GM18951 (cell line): ENCODE results near the gene ST3GAL4.
"Not testable (repeated sequence)": the region's sequence is repeated elsewhere in the genome, so short reads cannot be mapped to it uniquely, and the experiment has no call there.

Source experiments
- POLR2A ChIP-seq: IDR thresholded peaks from 4 replicates; pipeline ENCODE4 v1.6.1; 2011; ENCODE audit warnings: mild to moderate bottlenecking; ENCODE audit not compliant: insufficient read length, insufficient read depth; ENCODE audit errors: extremely low read depth
- in situ Hi-C: fragments of 300-500 bp; cut with MboI; formaldehyde crosslinking; loops from one replicate; pipeline ENCODE4 v1.12.0; 2022; ENCODE audit warnings: low sequenced_read_pairs, mixed read lengths, inconsistent platforms; ENCODE audit not compliant: unreplicated experiment

ST3GAL4 gene

DNA sequence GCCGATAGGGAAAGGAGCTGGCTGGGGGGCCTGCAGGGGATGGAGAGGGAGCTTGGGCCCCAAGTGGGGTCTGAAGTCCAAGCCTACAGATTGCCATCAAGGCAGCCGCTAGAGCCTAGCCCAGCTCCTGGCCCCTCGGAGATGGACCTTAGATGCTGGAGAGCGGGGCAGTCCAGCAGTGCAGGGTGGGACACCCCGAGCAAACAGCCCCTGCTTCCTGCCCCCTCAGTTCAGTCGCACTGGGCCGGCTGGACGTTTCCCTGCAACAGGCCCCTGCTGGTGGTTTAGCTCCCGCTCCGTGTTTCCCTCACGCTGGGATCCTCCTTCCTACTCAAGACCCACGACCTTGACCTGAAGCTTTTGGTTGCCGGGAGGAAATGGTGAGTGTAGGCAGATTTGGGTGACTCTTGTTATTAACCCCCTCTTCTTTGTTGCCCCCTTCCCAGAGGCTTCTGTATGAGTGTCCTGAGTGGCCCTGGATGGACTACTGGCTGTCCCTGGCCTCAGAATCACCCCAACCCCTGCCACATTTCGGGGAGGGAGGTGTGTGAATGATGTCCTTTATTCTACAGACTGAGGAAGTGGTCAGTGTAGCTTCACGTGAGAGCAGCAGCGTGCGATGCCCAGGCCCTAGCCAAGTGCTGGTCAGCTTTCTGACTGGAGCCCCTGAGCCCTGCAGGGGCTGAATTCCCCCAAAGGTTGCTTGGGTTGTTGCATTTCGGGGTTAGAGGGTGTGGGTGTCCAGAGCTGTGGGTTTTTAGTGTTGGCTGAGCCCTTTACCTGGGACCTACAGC lies 2.7 kb downstream of the ST3GAL4 start:
- no peak for TF ChIP-seq POLR2A
- in situ Hi-C loops = no loop called here

DNA sequence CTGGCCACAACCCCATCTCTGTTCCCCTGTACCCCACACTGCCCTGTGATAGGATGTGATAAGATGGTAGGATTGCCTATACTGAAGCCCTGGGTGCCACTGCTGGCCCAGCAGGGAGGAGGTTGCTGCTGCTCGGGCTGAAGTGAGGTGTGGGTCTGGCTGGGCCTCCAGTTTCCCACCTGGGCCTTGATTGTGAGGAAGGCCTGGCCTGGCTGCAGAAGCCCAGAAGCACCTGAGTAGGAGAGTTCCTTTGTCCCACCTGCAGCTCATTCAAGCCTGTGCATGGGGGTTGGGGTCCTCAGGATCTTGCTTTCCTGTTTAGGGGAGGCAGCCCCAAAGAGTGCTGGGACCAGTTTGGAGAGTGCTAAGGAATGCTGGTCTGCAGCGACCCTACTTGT lies 3.3 kb downstream of the ST3GAL4 start:
- no peak for TF ChIP-seq POLR2A
- in situ Hi-C loops = no loop called here

DNA sequence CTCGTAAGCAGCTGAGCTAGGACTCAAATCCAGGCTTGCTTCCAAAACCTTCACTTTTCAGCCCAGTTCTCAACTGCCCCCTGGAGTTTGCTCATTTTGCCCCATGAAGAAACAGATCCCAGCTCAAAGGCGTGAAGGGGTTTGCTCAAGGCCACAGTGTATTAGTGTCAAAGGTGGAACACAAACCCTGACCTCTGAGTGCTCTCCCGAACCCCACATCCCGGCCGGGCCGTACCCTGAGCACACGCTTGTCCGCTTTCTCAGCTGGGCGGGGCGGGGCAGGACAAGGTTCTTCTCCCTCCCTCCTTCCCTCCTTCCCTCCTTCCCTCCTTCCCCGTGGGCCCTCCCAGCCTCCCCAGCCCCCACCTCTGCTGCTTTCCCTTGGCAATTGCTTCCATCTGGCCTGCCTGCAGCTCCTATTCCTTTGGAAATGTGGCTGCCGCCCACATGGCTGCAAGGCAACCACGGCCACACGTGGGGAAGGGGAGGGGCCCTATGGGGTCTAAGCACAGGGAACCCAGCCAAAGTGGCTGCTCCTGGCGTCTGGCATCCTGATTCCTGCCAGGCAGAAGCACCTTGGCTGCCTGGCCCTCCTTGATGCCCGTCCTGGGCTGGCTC lies 4.1 kb downstream of the ST3GAL4 start:
- in situ Hi-C loops = no loop called here
- no peak for TF ChIP-seq POLR2A

DNA sequence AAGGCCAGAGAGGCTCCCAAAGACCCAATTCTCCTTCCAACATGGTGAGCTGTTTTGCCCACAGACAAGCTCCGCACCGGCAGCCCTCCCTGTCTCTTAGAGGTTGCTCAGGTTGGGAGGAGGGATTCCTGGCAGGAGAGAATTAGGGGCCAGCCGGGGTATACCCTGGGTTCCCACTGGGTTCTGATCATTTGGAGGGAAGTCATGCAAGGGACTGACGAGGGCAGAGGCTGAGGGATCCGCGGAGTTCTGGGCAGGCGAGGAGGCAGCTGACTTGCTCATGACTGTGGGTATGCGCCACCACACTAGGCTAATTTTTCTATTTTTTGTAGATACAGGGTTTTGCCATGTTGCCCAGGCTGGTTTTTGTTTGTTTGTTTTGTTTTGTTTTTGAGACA lies 4.6 kb downstream of the ST3GAL4 start:
- in situ Hi-C loops = no loop called here
- no peak for TF ChIP-seq POLR2A

DNA sequence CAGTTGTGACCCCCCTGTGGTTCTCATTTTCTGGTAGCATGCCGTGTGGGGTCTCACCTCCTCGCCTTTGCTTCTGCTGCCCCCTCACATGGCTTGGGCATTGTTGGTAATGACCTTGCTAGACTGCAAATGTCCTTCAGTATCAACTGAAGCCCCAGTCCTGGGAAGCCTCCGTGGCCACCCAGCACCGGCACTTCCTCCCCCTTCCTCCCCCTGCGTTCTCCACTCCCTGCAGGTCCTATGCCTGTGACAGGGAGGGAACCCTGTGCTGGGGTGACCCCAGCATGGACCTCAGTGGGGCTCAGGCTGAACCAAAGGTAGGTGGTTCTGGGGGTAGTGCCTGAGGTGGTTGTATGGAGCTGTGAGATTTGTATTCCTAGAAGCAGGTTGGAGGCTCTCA lies 5.9 kb downstream of the ST3GAL4 start:
- no peak for TF ChIP-seq POLR2A
- in situ Hi-C loops = no loop called here

DNA sequence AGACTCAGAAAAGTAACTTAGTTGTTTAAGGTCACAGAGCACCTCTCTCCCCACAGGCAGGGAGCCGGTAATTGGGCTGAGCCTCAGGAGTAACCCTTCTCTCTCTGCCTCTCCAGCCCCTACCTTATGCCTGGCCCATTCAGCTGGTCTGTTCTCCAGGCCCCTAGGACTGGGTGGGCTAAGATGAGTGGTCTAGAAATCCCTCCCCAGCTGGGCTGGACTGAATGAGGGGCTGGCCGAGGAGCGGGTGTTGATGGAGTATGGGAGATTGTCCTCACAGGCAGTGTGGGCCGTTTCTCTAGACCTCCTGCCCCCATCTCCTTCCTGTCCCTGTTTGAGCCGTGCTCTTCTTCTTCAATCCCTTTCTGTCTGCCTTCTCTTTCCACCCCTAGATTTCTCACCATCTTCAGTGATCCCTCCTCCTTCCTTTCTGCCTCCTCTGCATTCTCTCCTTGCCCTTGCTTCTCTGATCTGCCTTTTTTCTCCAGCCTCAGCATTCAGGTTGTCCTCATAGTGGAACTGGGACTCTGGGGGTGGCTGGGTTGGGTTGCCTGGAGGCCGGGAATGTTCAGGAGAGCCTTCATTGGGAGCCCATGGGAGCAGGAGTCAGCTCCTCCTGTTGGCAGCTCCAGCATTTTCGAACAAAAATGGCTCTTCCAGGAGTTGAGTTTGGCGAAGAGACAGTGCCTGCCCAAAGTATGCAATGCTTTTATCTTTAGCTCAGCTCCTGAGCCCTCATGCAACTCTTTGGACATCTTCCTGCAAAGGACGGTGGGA lies 7.6 kb downstream of the ST3GAL4 start:
- in situ Hi-C loops = no loop called here
- TF ChIP-seq POLR2A = no peak

DNA sequence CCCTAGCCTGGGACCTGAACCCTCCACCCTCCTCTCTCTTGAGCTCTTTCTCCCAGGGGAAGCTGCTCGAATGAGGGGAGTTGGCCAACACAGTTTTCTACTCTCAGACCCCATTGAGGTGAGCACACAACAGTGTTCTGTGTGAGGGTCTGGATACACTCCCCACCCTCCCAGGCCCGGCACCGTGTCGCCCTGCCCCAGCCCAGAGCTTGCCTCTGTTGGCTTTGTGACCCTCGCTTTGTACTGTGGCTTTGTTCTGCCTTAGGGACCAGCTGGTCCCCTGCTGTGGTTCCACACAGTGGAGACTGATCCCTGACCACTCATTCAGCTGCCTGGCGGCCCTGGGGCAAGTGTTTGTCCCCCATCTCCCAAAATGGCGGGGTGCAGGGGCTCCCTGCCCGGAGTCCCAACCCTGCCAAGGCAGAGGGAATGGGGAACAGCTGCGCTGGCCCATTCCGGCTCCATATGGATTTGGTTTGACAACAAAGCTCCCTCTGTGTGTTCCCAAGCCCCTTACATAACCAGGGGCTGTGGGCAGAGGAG lies 8.3 kb downstream of the ST3GAL4 start:
- in situ Hi-C loops = no loop called here
- no peak for TF ChIP-seq POLR2A

DNA sequence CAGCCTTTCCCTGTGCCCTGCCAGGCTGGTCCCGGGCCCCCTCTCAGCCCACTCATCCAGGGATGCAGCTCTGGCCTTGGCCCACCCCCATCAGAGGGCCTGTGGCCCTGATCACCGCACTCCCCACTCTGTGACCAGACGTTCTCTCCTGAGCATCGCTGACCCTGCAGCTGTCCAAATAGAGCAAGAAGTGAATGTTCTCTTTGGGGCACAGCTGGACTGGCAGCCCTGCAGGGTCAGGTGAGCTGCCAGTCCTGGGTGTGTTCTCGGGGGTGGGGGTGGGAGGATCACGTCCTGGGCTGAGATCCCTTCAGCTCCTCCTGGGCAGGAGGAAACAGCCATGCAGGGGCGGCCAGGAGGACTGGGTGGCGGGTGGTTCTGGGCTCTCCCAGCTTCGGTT lies 9.2 kb downstream of the ST3GAL4 start:
- in situ Hi-C loops = not testable (repeated sequence)

DNA sequence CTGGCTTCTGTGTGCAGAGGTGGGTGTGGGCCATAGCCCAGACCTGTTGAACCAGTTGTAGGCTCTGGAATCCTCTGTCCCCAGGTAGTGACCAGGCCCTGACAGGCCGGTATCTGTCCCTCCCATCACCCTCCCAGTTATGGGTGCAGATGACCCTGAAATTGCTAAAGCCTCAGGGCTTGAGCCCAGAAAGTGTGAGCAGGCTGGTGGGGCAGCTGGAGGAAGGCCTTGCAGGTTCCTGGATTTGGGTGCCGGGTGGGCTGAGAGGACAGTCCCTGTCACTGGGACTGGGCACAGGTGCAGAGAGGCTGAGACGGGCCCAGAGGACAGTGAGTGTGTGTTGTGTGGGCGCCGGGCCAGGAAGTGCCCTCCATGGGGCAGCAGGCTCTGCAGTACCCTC lies 10.0 kb downstream of the ST3GAL4 start:
- in situ Hi-C loops = not testable (repeated sequence)

DNA sequence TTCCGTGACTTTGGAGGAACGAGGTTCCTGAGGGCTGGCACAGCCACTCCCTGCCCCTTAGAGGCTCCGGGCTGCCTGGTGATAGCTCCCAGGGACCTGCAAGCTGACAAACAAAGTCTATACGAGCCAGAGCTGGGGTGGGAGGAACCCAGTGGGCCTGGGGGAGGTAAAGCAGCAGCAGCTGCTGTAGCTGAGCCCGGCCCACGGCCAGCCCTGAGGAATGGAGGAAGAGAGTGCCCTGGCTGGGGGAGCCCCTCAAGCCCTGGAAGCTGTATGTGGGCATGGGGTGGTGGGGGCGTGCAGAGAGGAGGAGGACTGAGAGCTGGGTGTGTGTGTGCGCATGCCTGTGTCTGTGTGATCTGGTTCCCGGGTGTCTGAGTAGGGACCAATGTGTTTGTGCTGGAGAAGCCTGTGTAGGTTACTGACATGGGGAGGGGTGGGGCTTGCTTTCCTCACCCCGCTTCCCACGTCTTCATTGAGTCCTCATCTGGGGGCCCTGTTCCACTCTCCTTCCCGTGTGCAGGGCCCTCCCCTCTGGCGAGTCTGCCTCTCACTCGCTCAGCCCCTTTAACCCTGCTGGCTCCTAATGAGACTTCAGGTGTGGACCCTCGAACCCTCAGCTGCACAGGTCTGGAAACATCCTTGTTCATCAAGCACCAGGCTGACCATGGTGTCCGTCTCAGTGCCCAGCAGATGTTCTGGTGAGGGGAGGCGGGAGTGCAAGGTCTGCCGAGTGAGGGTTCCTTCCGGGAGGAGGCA lies 10.8 kb downstream of the ST3GAL4 start:
- in situ Hi-C loops = no loop called here
- TF ChIP-seq POLR2A = no peak

DNA sequence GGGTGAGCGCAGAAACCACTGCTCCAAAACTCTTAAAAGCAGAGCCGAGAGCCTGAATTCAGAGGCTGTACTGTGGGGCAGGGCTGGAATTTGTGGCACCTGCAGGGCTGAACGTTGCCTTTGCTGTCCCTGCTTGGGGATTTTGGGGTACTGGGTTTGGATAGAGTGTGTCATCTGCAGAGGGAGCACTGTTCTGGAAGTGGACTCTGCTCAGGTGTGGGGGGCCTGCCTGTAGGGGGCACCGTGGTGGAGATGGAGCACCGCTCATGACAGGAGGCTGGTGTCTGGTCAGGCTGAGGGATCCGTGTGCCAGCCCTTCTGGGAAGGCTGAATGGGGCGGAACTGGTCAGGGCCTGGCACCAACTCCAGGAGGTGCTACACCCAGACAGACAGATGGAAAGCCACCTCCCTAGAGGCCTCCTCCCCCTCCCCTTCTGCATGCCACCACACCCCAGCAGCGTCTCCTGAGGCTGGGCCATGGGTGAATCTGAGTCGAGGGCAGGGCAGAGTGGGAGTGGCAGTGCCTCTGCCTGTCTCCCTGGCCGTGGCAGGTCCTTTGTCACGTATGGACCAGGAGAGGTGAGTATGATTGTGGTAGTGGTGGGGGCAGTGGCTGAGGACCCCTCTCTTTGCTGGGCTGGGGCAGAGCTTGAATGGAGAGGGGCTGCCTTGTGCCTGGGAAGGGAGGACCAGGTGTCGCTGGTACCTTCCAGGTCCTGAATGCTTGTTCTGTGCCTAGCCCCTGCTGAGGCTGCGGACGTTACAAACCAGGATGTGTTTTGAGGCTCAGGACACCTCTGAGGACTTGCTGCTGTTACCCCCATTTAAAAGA lies 11.6 kb downstream of the ST3GAL4 start:
- in situ Hi-C loops = not testable (repeated sequence)

DNA sequence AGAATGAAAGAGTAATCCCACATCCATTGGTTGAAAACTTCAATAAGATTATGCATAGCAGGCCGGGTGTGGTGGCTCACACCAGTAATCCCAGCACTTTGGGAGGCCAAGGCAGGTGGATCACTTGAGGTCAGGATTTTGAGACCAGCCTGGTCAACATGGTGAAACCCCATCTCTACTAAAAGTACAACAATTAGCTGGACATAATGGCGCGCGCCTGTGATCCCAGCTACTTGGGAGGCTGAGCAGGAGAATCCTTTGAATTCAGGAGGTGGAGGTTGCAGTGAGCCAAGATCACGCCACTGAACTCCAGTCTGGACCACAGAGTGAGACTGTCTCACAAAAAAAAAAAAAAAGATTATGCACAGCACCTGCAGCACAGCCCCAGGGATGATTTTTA lies 12.3 kb downstream of the ST3GAL4 start:
- in situ Hi-C loops = not testable (repeated sequence)

DNA sequence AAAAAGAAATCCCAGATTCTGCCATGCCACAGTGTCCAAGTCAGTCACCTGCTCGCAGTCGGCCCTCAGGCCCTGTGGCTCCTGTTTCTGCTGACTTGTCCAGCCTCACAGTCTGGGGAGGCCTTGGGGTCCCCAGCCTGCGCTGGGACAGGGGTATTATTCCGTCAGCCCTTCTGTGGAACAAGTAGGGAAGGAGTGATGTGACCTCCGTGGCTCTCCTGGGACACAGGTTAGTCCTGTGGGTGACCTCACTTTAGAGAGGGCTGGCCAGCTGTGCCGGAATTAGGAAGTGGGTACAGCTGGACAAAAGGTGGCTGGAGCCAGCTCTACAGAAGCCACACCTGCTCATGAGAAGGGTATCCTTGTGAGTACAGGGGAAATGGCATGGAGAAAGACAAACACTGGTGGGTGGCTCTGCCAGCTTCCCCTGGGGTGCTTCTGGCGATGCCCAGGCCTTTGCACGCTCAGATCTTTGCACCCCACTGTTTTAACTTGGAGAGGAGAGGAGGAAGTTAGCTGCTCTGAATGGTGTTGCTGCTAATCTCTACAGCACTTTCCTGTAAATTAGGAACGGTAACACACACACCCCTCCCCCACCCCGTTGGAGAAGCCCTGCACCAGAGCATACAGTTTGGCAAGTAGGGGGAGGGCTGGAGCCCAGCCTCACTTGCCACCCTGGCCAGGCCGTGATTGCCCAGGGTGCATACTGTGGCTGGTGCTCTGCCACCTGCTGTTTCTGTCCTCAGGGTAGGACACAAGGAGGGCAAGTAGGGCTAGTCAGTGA lies 13.0 kb downstream of the ST3GAL4 start:
- in situ Hi-C loops = not testable (repeated sequence)
